Testis (tissue), 2 donors: Measurements from ENCODE around the gene ARHGAP22.

Experiments
- POLR2A ChIP-seq: fragments of 450-650 bp; IDR thresholded peaks from one replicate; pipeline ENCODE4 v1.6.1; 2017; ENCODE audit warnings: antibody characterized with exemption, mild to moderate bottlenecking, moderate library complexity
- TF ChIP-seq, protein P1 (sequence below), 3 experiments: fragments of 450-650 bp in 2 of 3; fragments of 200-600 bp in 1 of 3; sonication (generic) in 1 of 3; IDR thresholded peaks; one replicate each; pipeline ENCODE4 v1.5.1; 2016 to 2019; ENCODE audit warnings: antibody characterized with exemption in 3 of 3, mild to moderate bottlenecking in 2 of 3, moderate library complexity in 1 of 3

DNA sequence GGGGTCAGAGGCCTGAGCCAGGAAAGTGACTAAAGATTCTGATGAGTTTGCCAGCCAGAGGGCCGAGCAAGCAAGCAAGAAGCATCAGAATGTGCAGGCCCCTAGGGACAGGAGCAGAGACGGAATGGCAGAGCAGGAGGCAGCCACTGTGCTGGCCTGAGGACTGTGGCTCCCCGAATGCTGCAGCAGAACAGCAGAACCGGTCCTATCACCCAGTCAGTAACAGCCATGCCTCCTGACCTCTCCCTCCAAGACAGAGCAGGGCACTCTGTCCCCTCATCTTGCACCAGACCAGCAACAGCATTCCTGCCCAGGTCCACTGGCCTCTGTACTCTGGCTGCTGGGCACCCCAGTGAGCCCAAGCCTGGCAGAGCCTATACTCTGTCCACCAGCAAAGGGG lies 85.9 kb downstream of the ARHGAP22 start:
- TF ChIP-seq, protein P1, sequence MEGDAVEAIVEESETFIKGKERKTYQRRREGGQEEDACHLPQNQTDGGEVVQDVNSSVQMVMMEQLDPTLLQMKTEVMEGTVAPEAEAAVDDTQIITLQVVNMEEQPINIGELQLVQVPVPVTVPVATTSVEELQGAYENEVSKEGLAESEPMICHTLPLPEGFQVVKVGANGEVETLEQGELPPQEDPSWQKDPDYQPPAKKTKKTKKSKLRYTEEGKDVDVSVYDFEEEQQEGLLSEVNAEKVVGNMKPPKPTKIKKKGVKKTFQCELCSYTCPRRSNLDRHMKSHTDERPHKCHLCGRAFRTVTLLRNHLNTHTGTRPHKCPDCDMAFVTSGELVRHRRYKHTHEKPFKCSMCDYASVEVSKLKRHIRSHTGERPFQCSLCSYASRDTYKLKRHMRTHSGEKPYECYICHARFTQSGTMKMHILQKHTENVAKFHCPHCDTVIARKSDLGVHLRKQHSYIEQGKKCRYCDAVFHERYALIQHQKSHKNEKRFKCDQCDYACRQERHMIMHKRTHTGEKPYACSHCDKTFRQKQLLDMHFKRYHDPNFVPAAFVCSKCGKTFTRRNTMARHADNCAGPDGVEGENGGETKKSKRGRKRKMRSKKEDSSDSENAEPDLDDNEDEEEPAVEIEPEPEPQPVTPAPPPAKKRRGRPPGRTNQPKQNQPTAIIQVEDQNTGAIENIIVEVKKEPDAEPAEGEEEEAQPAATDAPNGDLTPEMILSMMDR (IDR thresholded peaks at IDR 0.05) = no peak
- no peak for TF ChIP-seq POLR2A
